T-cell (primary cell): Measurements from ENCODE around the gene HSP90AB1. TPM values are rescaled to one million over a fixed set of nuclear protein-coding genes. Genes with fewer than 3 reads are reported as not detected.

Experiments
- ATAC-seq, 4 experiments: fragments of 200-7000 bp in 3 of 4; fragments of 150-1000 bp in 1 of 4; cut with Tn5 transposase; replicated peaks in 1 of 4; 1 replicate in 3 of 4; 2 replicates in 1 of 4; pipeline ENCODE4 v1.10.0; 2021; ENCODE audit warnings: moderate library complexity in 3 of 4, mild to moderate bottlenecking in 2 of 4, moderate number of reproducible peaks in 1 of 4
- CTCF ChIA-PET, 2 donors: fragments of 300-600 bp; sonication (Branson Sonifier 250); formaldehyde crosslinking; loops; one replicate each; lab custom pipeline; 2022; ENCODE audit warnings: antibody characterized with exemption in 2 of 2; lab: Charles Lee
- POLR2A ChIA-PET, 2 donors: fragments of 300-600 bp; sonication (Branson Sonifier 250); formaldehyde crosslinking; loops; one replicate each; lab custom pipeline; 2022; ENCODE audit warnings: antibody characterized with exemption in 2 of 2; lab: Charles Lee
- DNase-seq, 35 experiments: peaks; one replicate each; pipeline versions ENCODE4 v3.0.0 to v3.0.0-alpha.2; 2013 to 2023
- H3K27ac ChIP-seq: one replicate; pipeline ENCODE4 v1.5.1; 2013; ENCODE audit warnings: low read length
- H3K27me3 ChIP-seq, 2 experiments: replicated peaks in 1 of 2; 1 replicate in 1 of 2; 2 replicates in 1 of 2; pipeline versions ENCODE4 v1.6.1 to v1.7.0; 2013; ENCODE audit warnings: low read length in 1 of 2, mixed read lengths in 1 of 2; ENCODE audit not compliant: control insufficient read depth in 2 of 2, insufficient read depth in 2 of 2; ENCODE audit errors: extremely low read depth in 1 of 2
- H3K36me3 ChIP-seq, 2 donors: 1 replicate in 1 of 2; 2 replicates in 1 of 2; pipeline versions ENCODE4 v1.6.1 to v1.7.0; 2013; ENCODE audit warnings: low read length in 1 of 2; ENCODE audit not compliant: control insufficient read depth in 2 of 2, insufficient read depth in 1 of 2; ENCODE audit errors: extremely low read depth in 1 of 2
- H3K4me1 ChIP-seq, 2 experiments: 1 replicate in 1 of 2; 2 replicates in 1 of 2; pipeline versions ENCODE4 v1.6.1 to v1.7.0; 2013; ENCODE audit warnings: low read length in 2 of 2, mixed read lengths in 1 of 2; ENCODE audit not compliant: insufficient read depth in 2 of 2, control insufficient read depth in 1 of 2; ENCODE audit errors: extremely low read depth in 1 of 2
- H3K4me3 ChIP-seq, 2 donors: 1 replicate in 1 of 2; 2 replicates in 1 of 2; pipeline versions ENCODE4 v1.5.1 to v1.7.0; 2013; ENCODE audit warnings: mild to moderate bottlenecking in 2 of 2, low read length in 1 of 2, moderate library complexity in 1 of 2; ENCODE audit not compliant: control insufficient read depth in 1 of 2; ENCODE audit errors: extremely low read depth in 1 of 2
- H3K9me3 ChIP-seq: 2 replicates; pipeline ENCODE4 v1.7.0; 2013
- H3K27ac Mint-ChIP-seq, 2 donors: one replicate each; pipeline ENCODE4 v1.8.0; 2020 to 2021; ENCODE audit warnings: mild to moderate bottlenecking in 2 of 2, mixed read lengths in 2 of 2
- H3K27me3 Mint-ChIP-seq, 2 donors: one replicate each; pipeline ENCODE4 v1.8.0; 2021 to 2022; ENCODE audit warnings: mixed read lengths in 2 of 2
- H3K36me3 Mint-ChIP-seq: one replicate; pipeline ENCODE4 v1.8.0; 2021; ENCODE audit warnings: mixed read lengths
- H3K4me1 Mint-ChIP-seq, 3 donors: one replicate each; pipeline ENCODE4 v1.8.0; 2020 to 2022; ENCODE audit warnings: mixed read lengths in 3 of 3, mild to moderate bottlenecking in 1 of 3
- H3K4me3 Mint-ChIP-seq, 3 donors: one replicate each; pipeline ENCODE4 v1.8.0; 2020 to 2022; ENCODE audit warnings: mild to moderate bottlenecking in 3 of 3, mixed read lengths in 3 of 3, moderate library complexity in 3 of 3
- H3K9me3 Mint-ChIP-seq, 3 donors: one replicate each; pipeline ENCODE4 v1.8.0; 2020 to 2022; ENCODE audit warnings: mixed read lengths in 3 of 3
- WGBS: methylation state at CpG from one replicate; pipeline ENCODE4 v1.1.5; 2013; ENCODE audit warnings: missing lambda C conversion rate; ENCODE audit not compliant: insufficient coverage; 5-methylcytosine and 5-hydroxymethylcytosine counted together
- total RNA-seq, 35 experiments: library from RNA in 6 of 35; stranded (reverse) in 6 of 35; fragments of 120-200 nt in 1 of 35; gene quantifications; one replicate each; pipeline versions ENCODE4 v1.2.1 to v1.2.4 and lab custom pipeline; 2013 to 2026

HSP90AB1 gene
- total RNA-seq, 5 donors from 2014 or later (not counting 1 experiment from before 2014, with no cell fraction given) = 394 to 454 (median 404) TPM

- ChIA-PET POLR2A (interaction anchor here in 1 of 2 donors (0.6 to 0.8 kb wide), 2 partner anchors 12 to 525 kb away, joined by 3 to 6 read pairs; partner anchors contain the start of gene HSP90AB1), CTCF (interaction anchor here (0.7 to 2.1 kb wide), 4 partner anchors 10 to 138 kb away, joined by 3 to 8 read pairs (median 6); partner anchors contain the start of gene SLC29A1 (in 2 of the 2))
- no peaks in the 10 kb centered on the region for H3K27me3 Mint-ChIP-seq
- 79% methylated on average over 3 of the region's 5 CpGs for WGBS
- no peak overlapping the region for H3K4me3 Mint-ChIP-seq
- H3K27ac Mint-ChIP-seq = no peak overlapping the region
- H3K36me3 Mint-ChIP-seq = no peaks in the 10 kb centered on the region
- ATAC-seq (no peak), DNase-seq (no peak)
- no peaks in the 10 kb centered on the region for H3K27me3 ChIP-seq
- H3K4me1 Mint-ChIP-seq = peaks cover 8 to 10% (median 8%) of the 10 kb centered on the region in 3 donors
- H3K4me3 ChIP-seq = no peak overlapping the region
- H3K36me3 ChIP-seq = no peaks in the 10 kb centered on the region
- H3K27ac ChIP-seq = no peak overlapping the region
- H3K9me3 ChIP-seq = no peaks in the 10 kb centered on the region
- peaks cover 0 to 11% of the 10 kb centered on the region in 2 experiments for H3K4me1 ChIP-seq
- H3K9me3 Mint-ChIP-seq = no peaks in the 10 kb centered on the region
Observed at GRCh38 chr6:44234101-44235025, 12.5 kb upstream of the HSP90AB1 start.

- ATAC-seq (no peak), DNase-seq (no peak)
- Histone ChIP-seq H3K4me3 (no peak overlapping the region), H3K4me1 (peaks cover 0 to 11% of the 10 kb centered on the region in 2 experiments), H3K36me3 (no peaks in the 10 kb centered on the region), H3K9me3 (no peaks in the 10 kb centered on the region), H3K27me3 (no peaks in the 10 kb centered on the region), H3K27ac (no peak overlapping the region)
- peaks cover 8 to 10% (median 8%) of the 10 kb centered on the region in 3 donors for H3K4me1 Mint-ChIP-seq
- no peaks in the 10 kb centered on the region for H3K36me3 Mint-ChIP-seq
- H3K27ac Mint-ChIP-seq = no peak overlapping the region
- ChIA-PET POLR2A (interaction anchor here in 1 of 2 donors (0.6 to 0.8 kb wide), 3 partner anchors 8 to 526 kb away, joined by 3 to 6 read pairs (median 3); partner anchors contain the start of gene HSP90AB1), CTCF (interaction anchor here (1.0 to 2.1 kb wide), 3 partner anchors 11 to 21 kb away, joined by 3 to 8 read pairs (median 4); partner anchors contain the start of gene SLC29A1 (in 2 of the 2))
- H3K9me3 Mint-ChIP-seq = no peaks in the 10 kb centered on the region
- no peaks in the 10 kb centered on the region for H3K27me3 Mint-ChIP-seq
- 84% methylated on average over 3 of the region's 6 CpGs for WGBS
- no peak overlapping the region for H3K4me3 Mint-ChIP-seq
Observed at GRCh38 chr6:44235269-44235668, 11.6 kb upstream of the HSP90AB1 start.

GRCh38 chr6:44235891-44236516, 10.9 kb upstream of the HSP90AB1 start:
- ChIA-PET POLR2A (interaction anchor here in 1 of 2 donors (0.7 kb wide), 1 partner anchor 9 kb away, joined by 3 read pairs; no protein-coding TSS in a partner anchor), CTCF (interaction anchor here (0.7 to 2.1 kb wide), 3 partner anchors 12 to 20 kb away, joined by 3 to 8 read pairs (median 3); partner anchors contain the start of gene SLC29A1 (in 1 of the 2))
- Histone ChIP-seq H3K4me3 (no peak overlapping the region), H3K9me3 (no peaks in the 10 kb centered on the region), H3K4me1 (peaks cover 0 to 11% of the 10 kb centered on the region in 2 experiments), H3K36me3 (no peaks in the 10 kb centered on the region), H3K27me3 (no peaks in the 10 kb centered on the region), H3K27ac (no peak overlapping the region)
- ATAC-seq (no peak), DNase-seq (no peak)
- no peak overlapping the region for H3K4me3 Mint-ChIP-seq
- no peaks in the 10 kb centered on the region for H3K9me3 Mint-ChIP-seq
- 100% methylated on average over 1 of the region's 6 CpGs for WGBS
- no peak overlapping the region for H3K27ac Mint-ChIP-seq
- H3K27me3 Mint-ChIP-seq = no peaks in the 10 kb centered on the region
- H3K36me3 Mint-ChIP-seq = no peaks in the 10 kb centered on the region
- H3K4me1 Mint-ChIP-seq = peaks cover 8 to 10% (median 8%) of the 10 kb centered on the region in 3 donors

GRCh38 chr6:44237021-44237812, 9.7 kb upstream of the HSP90AB1 start:
- H3K36me3 ChIP-seq = no peaks in the 10 kb centered on the region
- H3K4me3 Mint-ChIP-seq = peak overlapping the region; percentile 81 to 87 (median 87)
- H3K4me1 Mint-ChIP-seq = peaks cover 8 to 10% (median 8%) of the 10 kb centered on the region in 3 donors
- peak overlapping the region; percentile 91 for H3K27ac ChIP-seq
- WGBS = 33% methylated on average over 10 of the region's 22 CpGs
- H3K27me3 ChIP-seq = no peaks in the 10 kb centered on the region
- ChIA-PET POLR2A (interaction anchor here in 1 of 2 donors (0.8 to 0.9 kb wide), 2 partner anchors 10 to 13 kb away, joined by 3 to 7 read pairs; partner anchors contain the start of gene HSP90AB1), CTCF (interaction anchor here (0.5 to 2.1 kb wide), 6 partner anchors 10 to 780 kb away, joined by 3 to 9 read pairs (median 4); partner anchors contain the start of genes HSP90AB1 (in 1 of the 2) and SLC29A1 (in 1 of the 2))
- DNase-seq = peak in 33 of 35 experiments; percentile 20 to 73 (median 48)
- H3K9me3 ChIP-seq = no peaks in the 10 kb centered on the region
- H3K27me3 Mint-ChIP-seq = no peaks in the 10 kb centered on the region
- peak; percentile 70 to 77 (median 73) for ATAC-seq
- no peaks in the 10 kb centered on the region for H3K36me3 Mint-ChIP-seq
- peaks cover 0 to 11% of the 10 kb centered on the region in 2 experiments for H3K4me1 ChIP-seq
- no peaks in the 10 kb centered on the region for H3K9me3 Mint-ChIP-seq
- H3K4me3 ChIP-seq = peak overlapping the region; percentile 36 to 76
- peak overlapping the region; percentile 82 to 92 for H3K27ac Mint-ChIP-seq

DNA sequence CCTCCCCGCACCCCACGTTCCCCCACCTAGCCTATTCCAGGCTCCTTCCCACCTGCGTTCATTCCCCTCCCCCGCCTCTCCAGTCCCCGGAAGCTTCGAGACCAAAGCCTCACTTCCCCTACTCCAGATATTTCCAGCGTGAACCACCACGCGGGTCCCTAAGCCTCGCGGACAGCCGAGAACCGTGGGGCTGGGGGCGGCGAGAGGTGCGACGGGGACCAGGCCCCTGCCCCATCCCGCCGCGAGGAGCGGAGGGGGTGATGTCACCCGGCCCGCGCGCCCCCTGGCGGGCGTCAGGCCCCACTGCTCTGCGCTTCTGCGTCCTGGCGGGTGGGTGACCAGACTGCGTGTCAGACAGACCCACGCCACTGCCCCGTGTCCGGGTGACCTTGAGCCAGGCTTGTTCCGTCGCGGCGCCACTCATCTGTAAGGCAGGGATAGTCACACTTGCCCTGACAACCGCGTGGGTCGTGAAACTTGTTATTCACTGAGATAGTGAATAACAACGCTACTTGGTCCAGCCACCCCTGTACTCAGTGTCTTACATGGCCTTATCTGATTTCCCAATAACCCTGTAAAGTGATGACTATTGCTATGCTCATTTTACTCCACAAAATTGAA, 9.0 kb upstream of the HSP90AB1 start:
- peak overlapping the region; percentile 82 to 92 for H3K27ac Mint-ChIP-seq
- ChIA-PET POLR2A (interaction anchor here in 1 of 2 donors (0.8 to 0.9 kb wide), 2 partner anchors 9 to 14 kb away, joined by 3 to 7 read pairs; partner anchors contain the start of gene HSP90AB1), CTCF (interaction anchor here (0.5 to 2.1 kb wide), 6 partner anchors 9 to 781 kb away, joined by 3 to 9 read pairs (median 4); partner anchors contain the start of genes HSP90AB1 (in 1 of the 2) and SLC29A1 (in 1 of the 2))

More for the DNA sequence above, 9.0 kb upstream of the HSP90AB1 start:
- Mint-ChIP-seq H3K4me1 (peaks cover 8 to 10% (median 8%) of the 10 kb centered on the region in 3 donors), H3K4me3 (peak overlapping the region; percentile 81 to 87 (median 87)), H3K36me3 (no peaks in the 10 kb centered on the region), H3K27me3 (no peaks in the 10 kb centered on the region), H3K9me3 (no peaks in the 10 kb centered on the region)
- H3K4me3 ChIP-seq = peak overlapping the region; percentile 36 to 76
- no peaks in the 10 kb centered on the region for H3K27me3 ChIP-seq
- H3K27ac ChIP-seq = peak overlapping the region; percentile 91
- DNase-seq = peak; percentile 25 to 87 (median 70)
- ATAC-seq = peak; percentile 93 to 95 (median 94)
- H3K36me3 ChIP-seq = no peaks in the 10 kb centered on the region
- no peaks in the 10 kb centered on the region for H3K9me3 ChIP-seq
- under 1% methylated on average over 38 of the region's 42 CpGs for WGBS
- H3K4me1 ChIP-seq = peaks cover 0 to 11% of the 10 kb centered on the region in 2 experiments
